Astrocyte (in vitro differentiated cells and primary cell): ENCODE measurements around the gene MIA2. TPM values are rescaled to one million over a fixed set of nuclear protein-coding genes. Genes with fewer than 3 reads are reported as not detected.
"Not testable (repeated sequence)": the region's sequence is repeated elsewhere in the genome, so short reads cannot be mapped to it uniquely, and the experiment has no call there.

Source experiments
- DNase-seq: peaks from one replicate; pipeline ENCODE4 v3.0.0-alpha.2; 2010; ENCODE audit warnings: low read depth
- FAIRE-seq: peaks from 2 replicates; lab custom pipeline; 2011; peaks lifted over from hg19 to GRCh38; lab: Jason Lieb, UNC
- H2AFZ ChIP-seq: 2 replicates; pipeline ENCODE4 v1.6.0; 2012; ENCODE audit warnings: low read depth, low read length, inconsistent platforms
- H3K27ac ChIP-seq: 2 replicates; pipeline ENCODE4 v1.5.1; 2011; ENCODE audit warnings: low read depth, low read length, inconsistent platforms
- H3K27me3 ChIP-seq: 2 replicates; pipeline ENCODE4 v1.6.0; 2011; ENCODE audit warnings: low read length, inconsistent platforms; ENCODE audit not compliant: insufficient read depth
- H3K36me3 ChIP-seq: 2 replicates; pipeline ENCODE4 v1.5.1; 2011; ENCODE audit warnings: low read length, inconsistent platforms; ENCODE audit not compliant: insufficient read depth
- H3K4me1 ChIP-seq: 2 replicates; pipeline ENCODE4 v1.5.1; 2011; ENCODE audit warnings: low read length, inconsistent platforms; ENCODE audit not compliant: insufficient read depth
- H3K4me2 ChIP-seq: 2 replicates; pipeline ENCODE4 v1.6.0; 2012; ENCODE audit warnings: low read length, inconsistent platforms
- H3K4me3 ChIP-seq: 2 replicates; pipeline ENCODE4 v1.5.1; 2011; ENCODE audit warnings: low read depth, mild to moderate bottlenecking, low read length, inconsistent platforms; ENCODE audit not compliant: insufficient read depth
- H3K79me2 ChIP-seq: 2 replicates; pipeline ENCODE4 v1.6.0; 2012; ENCODE audit warnings: mild to moderate bottlenecking, low read length, inconsistent platforms; ENCODE audit not compliant: insufficient read depth
- H3K9ac ChIP-seq: 2 replicates; pipeline ENCODE4 v1.6.0; 2012; ENCODE audit warnings: mild to moderate bottlenecking, low read length, inconsistent platforms
- H3K9me3 ChIP-seq: 2 replicates; pipeline ENCODE4 v1.5.1; 2012; ENCODE audit warnings: low read depth, mild to moderate bottlenecking, low read length, inconsistent platforms; ENCODE audit not compliant: insufficient read depth
- H4K20me1 ChIP-seq: 2 replicates; pipeline ENCODE4 v1.6.0; 2012; ENCODE audit warnings: low read length, inconsistent platforms; ENCODE audit not compliant: insufficient read depth
- H3K27ac Mint-ChIP-seq: one replicate; pipeline ENCODE4 v1.8.0; 2021; ENCODE audit warnings: mild to moderate bottlenecking, mixed read lengths; ENCODE audit not compliant: unreplicated experiment
- H3K27me3 Mint-ChIP-seq: one replicate; pipeline ENCODE4 v1.8.0; 2021; ENCODE audit warnings: low read depth, mixed read lengths; ENCODE audit not compliant: unreplicated experiment
- H3K36me3 Mint-ChIP-seq: one replicate; pipeline ENCODE4 v1.8.0; 2021; ENCODE audit warnings: low read depth, mixed read lengths; ENCODE audit not compliant: unreplicated experiment
- H3K4me1 Mint-ChIP-seq: one replicate; pipeline ENCODE4 v1.8.0; 2021; ENCODE audit warnings: low read depth, mixed read lengths; ENCODE audit not compliant: unreplicated experiment
- H3K4me3 Mint-ChIP-seq: one replicate; pipeline ENCODE4 v1.8.0; 2021; ENCODE audit warnings: mild to moderate bottlenecking, moderate library complexity, mixed read lengths; ENCODE audit not compliant: unreplicated experiment
- H3K9me3 Mint-ChIP-seq: one replicate; pipeline ENCODE4 v1.8.0; 2021; ENCODE audit warnings: mild to moderate bottlenecking, mixed read lengths; ENCODE audit not compliant: unreplicated experiment
- EZH2 ChIP-seq: IDR thresholded peaks from 2 replicates; pipeline ENCODE4 v1.6.1; 2012; ENCODE audit warnings: mild to moderate bottlenecking, low read length, inconsistent platforms; ENCODE audit not compliant: insufficient read depth
- total RNA-seq: library from RNA; stranded (reverse); gene quantifications from 2 replicates; pipeline ENCODE4 v1.2.1, GENCODE V29; 2021
- TF ChIP-seq, protein P1 (sequence below): IDR thresholded peaks from 2 replicates; pipeline ENCODE4 v1.5.1; 2011; ENCODE audit warnings: low read depth, mild to moderate bottlenecking, inconsistent platforms, low read length, moderate library complexity; ENCODE audit not compliant: insufficient read depth

The MIA2 gene
- total RNA-seq, 1 donor from 2014 or later = 18.2 TPM

DNA sequence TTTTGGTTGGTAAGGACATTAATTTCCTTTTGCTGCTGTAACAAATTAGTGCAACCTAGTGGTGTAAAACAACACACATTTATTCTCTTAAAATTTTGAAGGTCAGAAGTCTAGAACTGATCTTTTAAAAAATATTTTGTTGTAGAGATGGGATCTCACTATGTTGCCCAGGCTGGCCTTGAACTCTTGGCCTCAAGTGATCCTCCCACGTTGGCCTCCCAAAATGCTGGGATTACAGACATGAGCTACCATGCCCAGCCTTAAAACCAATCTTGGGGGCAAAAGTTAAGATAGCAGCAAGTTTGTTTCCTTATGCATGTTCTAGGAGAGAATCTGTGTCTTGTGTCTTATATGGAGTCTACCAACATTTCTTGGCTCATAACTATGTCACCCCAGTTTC lies 55.8 kb downstream of the MIA2 start:
- TF ChIP-seq EZH2 = no peak
- TF ChIP-seq, protein P1, sequence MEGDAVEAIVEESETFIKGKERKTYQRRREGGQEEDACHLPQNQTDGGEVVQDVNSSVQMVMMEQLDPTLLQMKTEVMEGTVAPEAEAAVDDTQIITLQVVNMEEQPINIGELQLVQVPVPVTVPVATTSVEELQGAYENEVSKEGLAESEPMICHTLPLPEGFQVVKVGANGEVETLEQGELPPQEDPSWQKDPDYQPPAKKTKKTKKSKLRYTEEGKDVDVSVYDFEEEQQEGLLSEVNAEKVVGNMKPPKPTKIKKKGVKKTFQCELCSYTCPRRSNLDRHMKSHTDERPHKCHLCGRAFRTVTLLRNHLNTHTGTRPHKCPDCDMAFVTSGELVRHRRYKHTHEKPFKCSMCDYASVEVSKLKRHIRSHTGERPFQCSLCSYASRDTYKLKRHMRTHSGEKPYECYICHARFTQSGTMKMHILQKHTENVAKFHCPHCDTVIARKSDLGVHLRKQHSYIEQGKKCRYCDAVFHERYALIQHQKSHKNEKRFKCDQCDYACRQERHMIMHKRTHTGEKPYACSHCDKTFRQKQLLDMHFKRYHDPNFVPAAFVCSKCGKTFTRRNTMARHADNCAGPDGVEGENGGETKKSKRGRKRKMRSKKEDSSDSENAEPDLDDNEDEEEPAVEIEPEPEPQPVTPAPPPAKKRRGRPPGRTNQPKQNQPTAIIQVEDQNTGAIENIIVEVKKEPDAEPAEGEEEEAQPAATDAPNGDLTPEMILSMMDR = no peak
- H3K27ac Mint-ChIP-seq = no peak overlapping the region
- H3K4me3 Mint-ChIP-seq = no peak overlapping the region
- no peak for FAIRE-seq
- Histone ChIP-seq H3K9me3 (no peaks in the 10 kb centered on the region), H3K27me3 (no peaks in the 10 kb centered on the region), H3K4me3 (no peak overlapping the region), H2AFZ (no peak overlapping the region), H4K20me1 (peaks cover 5% of the 10 kb centered on the region), H3K36me3 (peaks cover 14% of the 10 kb centered on the region), H3K4me2 (no peak overlapping the region), H3K79me2 (peaks cover 11% of the 10 kb centered on the region), H3K9ac (no peak overlapping the region), H3K27ac (no peak overlapping the region), H3K4me1 (no peaks in the 10 kb centered on the region)
- H3K36me3 Mint-ChIP-seq = peaks cover 13% of the 10 kb centered on the region
- H3K27me3 Mint-ChIP-seq = no peaks in the 10 kb centered on the region
- H3K4me1 Mint-ChIP-seq = no peaks in the 10 kb centered on the region
- H3K9me3 Mint-ChIP-seq = peaks cover 8% of the 10 kb centered on the region
- DNase-seq = no peak

DNA sequence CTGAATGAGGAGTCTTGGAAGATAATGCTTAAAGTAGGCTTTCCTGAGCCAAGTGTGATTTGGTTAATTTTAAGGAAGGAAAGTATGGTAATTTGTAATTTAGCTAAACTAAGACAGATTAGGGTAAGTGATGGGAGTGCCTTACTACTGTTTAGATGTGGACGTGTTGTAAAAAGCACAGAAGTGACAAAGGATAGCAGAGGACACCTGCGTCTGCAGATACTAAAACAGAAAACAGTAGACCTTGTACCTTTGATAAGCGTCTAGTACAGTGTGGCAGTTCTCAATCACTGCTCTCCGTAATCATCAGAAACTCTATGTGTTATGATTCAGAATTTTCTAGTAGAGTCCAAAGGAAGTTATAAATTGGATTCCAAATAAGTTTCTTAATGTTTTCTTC lies 58.0 kb downstream of the MIA2 start:
- Histone ChIP-seq H3K79me2 (peaks cover 11% of the 10 kb centered on the region), H3K9me3 (no peaks in the 10 kb centered on the region), H3K36me3 (peaks cover 29% of the 10 kb centered on the region), H4K20me1 (peaks cover 5% of the 10 kb centered on the region), H3K4me2 (no peak overlapping the region), H3K27me3 (no peaks in the 10 kb centered on the region), H3K27ac (no peak overlapping the region), H3K9ac (no peak overlapping the region), H3K4me3 (no peak overlapping the region), H2AFZ (no peak overlapping the region), H3K4me1 (no peaks in the 10 kb centered on the region)
- FAIRE-seq (no peak), DNase-seq (no peak)
- Mint-ChIP-seq H3K27me3 (no peaks in the 10 kb centered on the region), H3K36me3 (peaks cover 12% of the 10 kb centered on the region), H3K9me3 (no peaks in the 10 kb centered on the region), H3K4me1 (no peaks in the 10 kb centered on the region), H3K4me3 (no peak overlapping the region), H3K27ac (no peak overlapping the region)
- TF ChIP-seq, protein P1 = no peak
- no peak for TF ChIP-seq EZH2

DNA sequence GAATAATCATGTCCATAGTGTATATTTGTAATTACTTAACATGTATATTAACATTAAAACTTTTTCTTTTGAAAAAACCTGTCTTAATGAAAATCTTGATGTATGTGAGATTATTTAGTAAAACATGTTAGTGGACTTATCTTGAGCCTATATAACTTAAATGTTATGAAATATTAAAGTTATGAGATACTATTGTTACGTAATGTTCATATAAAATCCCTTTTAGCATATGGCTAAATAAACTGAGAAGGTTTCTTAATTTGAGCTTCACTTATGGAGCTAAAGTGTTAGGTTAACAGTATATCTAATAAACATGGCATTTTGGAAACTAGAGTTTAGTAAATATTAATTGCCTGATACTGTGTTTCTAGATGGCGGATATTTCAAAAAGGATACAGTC lies 59.9 kb downstream of the MIA2 start:
- no peaks in the 10 kb centered on the region for H3K4me1 ChIP-seq
- no peaks in the 10 kb centered on the region for H3K9me3 ChIP-seq
- no peak overlapping the region for H3K27ac Mint-ChIP-seq
- H2AFZ ChIP-seq = no peak overlapping the region
- no peaks in the 10 kb centered on the region for H3K27me3 ChIP-seq
- H3K36me3 Mint-ChIP-seq = peaks cover 10% of the 10 kb centered on the region
- no peak for FAIRE-seq
- peaks cover 6% of the 10 kb centered on the region for H3K79me2 ChIP-seq
- H3K27me3 Mint-ChIP-seq = no peaks in the 10 kb centered on the region
- TF ChIP-seq, protein P1 = no peak
- TF ChIP-seq EZH2 = no peak
- no peak overlapping the region for H3K4me3 Mint-ChIP-seq
- no peak overlapping the region for H3K4me2 ChIP-seq
- peaks cover 30% of the 10 kb centered on the region for H3K36me3 ChIP-seq
- H3K9ac ChIP-seq = no peak overlapping the region
- no peaks in the 10 kb centered on the region for H3K4me1 Mint-ChIP-seq
- no peak overlapping the region for H3K27ac ChIP-seq
- peaks cover 5% of the 10 kb centered on the region for H4K20me1 ChIP-seq
- no peak for DNase-seq
- no peak overlapping the region for H3K4me3 ChIP-seq
- no peaks in the 10 kb centered on the region for H3K9me3 Mint-ChIP-seq

DNA sequence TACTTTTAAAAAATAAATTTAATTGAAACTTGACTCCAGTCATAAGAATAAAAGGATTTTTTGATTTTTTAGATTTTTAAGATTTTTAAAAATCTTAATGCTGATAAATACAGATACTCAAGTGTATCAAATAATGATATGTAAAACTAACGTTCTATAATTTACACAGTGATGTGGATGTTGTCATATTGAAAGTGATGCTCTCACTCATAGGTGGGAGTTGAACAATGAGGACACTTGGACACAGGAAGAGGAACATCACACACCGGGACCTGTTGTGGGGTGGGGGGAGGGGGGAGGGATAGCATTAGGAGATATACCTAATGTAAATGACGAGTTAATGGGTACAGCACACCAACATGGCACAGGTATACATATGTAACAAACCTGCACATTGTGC lies 66.7 kb downstream of the MIA2 start:
- H3K4me1 Mint-ChIP-seq, H3K4me2 ChIP-seq, H3K27ac ChIP-seq, H3K27me3 Mint-ChIP-seq, H3K9me3 ChIP-seq, H3K4me1 ChIP-seq, H3K79me2 ChIP-seq, H3K9me3 Mint-ChIP-seq, H3K27ac Mint-ChIP-seq, H3K4me3 Mint-ChIP-seq, H3K36me3 Mint-ChIP-seq, H3K27me3 ChIP-seq, H2AFZ ChIP-seq, H3K4me3 ChIP-seq, DNase-seq, FAIRE-seq, H4K20me1 ChIP-seq, H3K9ac ChIP-seq: not testable (repeated sequence)
- H3K36me3 ChIP-seq = peaks cover 23% of the 10 kb centered on the region
